SK-N-SH treated with all-trans-retinoic acid at 6 μM for 48 hours (cell line): Measurements from ENCODE around the gene CPA1.

ENCODE experiments used
- BACH2 ChIP-seq: fragments of 250-450 bp; sonication (Bioruptor Pico); IDR thresholded peaks from 2 replicates; pipeline ENCODE4 v1.9.0; 2021; ENCODE audit warnings: mild to moderate bottlenecking, borderline replicate concordance
- ESRRG ChIP-seq: fragments of 250-450 bp; sonication (Bioruptor Pico); IDR thresholded peaks from 2 replicates; pipeline ENCODE4 v1.6.1; 2021; ENCODE audit warnings: mild to moderate bottlenecking
- OSR1 ChIP-seq: fragments of 250-450 bp; sonication (Bioruptor Pico); IDR thresholded peaks from 2 replicates; pipeline ENCODE4 v1.8.0; 2022; ENCODE audit warnings: moderate library complexity, mild to moderate bottlenecking, inconsistent platforms
- PATZ1 ChIP-seq: fragments of 250-450 bp; sonication (Bioruptor Pico); IDR thresholded peaks from 2 replicates; pipeline ENCODE4 v1.8.0; 2020; ENCODE audit warnings: mild to moderate bottlenecking, moderate library complexity, borderline replicate concordance
- RARB ChIP-seq: fragments of 250-450 bp; sonication (Bioruptor Pico); IDR thresholded peaks from 2 replicates; pipeline ENCODE4 v1.8.0; 2021; ENCODE audit warnings: mild to moderate bottlenecking, moderate library complexity
- SNAI2 ChIP-seq: fragments of 250-450 bp; sonication (Bioruptor Pico); IDR thresholded peaks from 2 replicates; pipeline ENCODE4 v1.5.0; 2020; ENCODE audit warnings: mild to moderate bottlenecking, moderate library complexity
- TCF4 ChIP-seq: fragments of 250-450 bp; sonication (Bioruptor Pico); IDR thresholded peaks from 2 replicates; pipeline ENCODE4 v1.8.0; 2021; ENCODE audit warnings: mild to moderate bottlenecking, moderate library complexity, borderline replicate concordance
- ZFP3 ChIP-seq: fragments of 250-450 bp; sonication (Bioruptor Pico); IDR thresholded peaks from 2 replicates; pipeline ENCODE4 v1.5.0; 2020; ENCODE audit warnings: mild to moderate bottlenecking, moderate library complexity
- ZNF565 ChIP-seq: fragments of 450-650 bp; formaldehyde crosslinking; conservative IDR thresholded peaks from 2 replicates; pipeline ENCODE4 v1.5.0; 2020; ENCODE audit warnings: low read depth, mild to moderate bottlenecking, moderate library complexity
- TF ChIP-seq, protein P1 (sequence below): fragments of 250-450 bp; sonication (Bioruptor Pico); IDR thresholded peaks from 2 replicates; pipeline ENCODE4 v1.8.0; 2021; ENCODE audit warnings: low read depth, mild to moderate bottlenecking, moderate library complexity, borderline replicate concordance
- TF ChIP-seq, protein P2 (sequence below): fragments of 250-450 bp; sonication (Bioruptor Pico); IDR thresholded peaks from 2 replicates; pipeline ENCODE4 v1.5.1; 2020; ENCODE audit warnings: low read depth, mild to moderate bottlenecking, moderate library complexity

- TF ChIP-seq, protein P1, sequence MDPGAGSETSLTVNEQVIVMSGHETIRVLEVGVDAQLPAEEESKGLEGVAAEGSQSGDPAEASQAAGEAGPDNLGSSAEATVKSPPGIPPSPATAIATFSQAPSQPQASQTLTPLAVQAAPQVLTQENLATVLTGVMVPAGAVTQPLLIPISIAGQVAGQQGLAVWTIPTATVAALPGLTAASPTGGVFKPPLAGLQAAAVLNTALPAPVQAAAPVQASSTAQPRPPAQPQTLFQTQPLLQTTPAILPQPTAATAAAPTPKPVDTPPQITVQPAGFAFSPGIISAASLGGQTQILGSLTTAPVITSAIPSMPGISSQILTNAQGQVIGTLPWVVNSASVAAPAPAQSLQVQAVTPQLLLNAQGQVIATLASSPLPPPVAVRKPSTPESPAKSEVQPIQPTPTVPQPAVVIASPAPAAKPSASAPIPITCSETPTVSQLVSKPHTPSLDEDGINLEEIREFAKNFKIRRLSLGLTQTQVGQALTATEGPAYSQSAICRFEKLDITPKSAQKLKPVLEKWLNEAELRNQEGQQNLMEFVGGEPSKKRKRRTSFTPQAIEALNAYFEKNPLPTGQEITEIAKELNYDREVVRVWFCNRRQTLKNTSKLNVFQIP (CRISPR knock-in tag) = no peak
- no peak for TF ChIP-seq PATZ1 (CRISPR knock-in tag)
- no peak for TF ChIP-seq TCF4 (CRISPR knock-in tag)
- TF ChIP-seq RARB (CRISPR knock-in tag) = no peak
- no peak for TF ChIP-seq ZFP3 (CRISPR knock-in tag)
- TF ChIP-seq, protein P2, sequence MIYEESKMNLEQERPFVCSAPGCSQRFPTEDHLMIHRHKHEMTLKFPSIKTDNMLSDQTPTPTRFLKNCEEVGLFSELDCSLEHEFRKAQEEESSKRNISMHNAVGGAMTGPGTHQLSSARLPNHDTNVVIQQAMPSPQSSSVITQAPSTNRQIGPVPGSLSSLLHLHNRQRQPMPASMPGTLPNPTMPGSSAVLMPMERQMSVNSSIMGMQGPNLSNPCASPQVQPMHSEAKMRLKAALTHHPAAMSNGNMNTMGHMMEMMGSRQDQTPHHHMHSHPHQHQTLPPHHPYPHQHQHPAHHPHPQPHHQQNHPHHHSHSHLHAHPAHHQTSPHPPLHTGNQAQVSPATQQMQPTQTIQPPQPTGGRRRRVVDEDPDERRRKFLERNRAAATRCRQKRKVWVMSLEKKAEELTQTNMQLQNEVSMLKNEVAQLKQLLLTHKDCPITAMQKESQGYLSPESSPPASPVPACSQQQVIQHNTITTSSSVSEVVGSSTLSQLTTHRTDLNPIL (CRISPR knock-in tag) = no peak
- TF ChIP-seq ZNF565 (CRISPR knock-in tag) = no peak
- no peak for TF ChIP-seq BACH2
- no peak for TF ChIP-seq ESRRG (CRISPR knock-in tag)
- no peak for TF ChIP-seq OSR1 (CRISPR knock-in tag)
- no peak for TF ChIP-seq SNAI2 (CRISPR knock-in tag)
Measured at GRCh38 chr7:130384371-130384801, 4.1 kb downstream of the CPA1 start.
